Measurements from ENCODE around the gene DEGS1. TPM values are rescaled to one million over a fixed set of nuclear protein-coding genes. Genes with fewer than 3 reads are reported as not detected.
"Not testable (repeated sequence)": the region's sequence is repeated elsewhere in the genome, so short reads cannot be mapped to it uniquely, and the experiment has no call there.

DEGS1 gene
- total RNA-seq, 1 experiment from 2014 or later = 66.6 TPM

DNA sequence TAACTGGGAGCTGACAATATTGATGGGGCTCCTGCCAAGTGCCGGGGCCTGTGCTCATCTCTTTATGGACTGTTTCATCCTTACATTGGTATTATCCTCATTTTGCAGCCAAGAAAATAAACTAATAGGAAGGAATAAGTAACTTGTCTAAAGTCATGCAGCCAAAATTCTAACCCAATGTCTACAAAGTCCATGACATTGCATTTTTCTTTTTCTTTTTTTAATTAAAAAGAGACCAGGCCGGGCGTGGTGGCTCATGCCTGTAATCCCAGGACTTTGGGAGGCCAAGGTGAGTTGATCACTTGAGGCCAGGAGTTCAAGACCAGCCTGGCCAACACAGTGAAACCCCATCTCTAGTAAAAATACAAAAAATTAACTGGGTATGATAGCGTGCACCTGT is 18.8 kb downstream of the DEGS1 start:
- DNase-seq (ENCODE audit: low read depth, low spot score) = no peak
- in situ Hi-C loops (cut with HindIII; ENCODE audit: low pct_unique_long_range_greater_than_20kb, low sequenced_read_pairs) = no loop called here

DNA sequence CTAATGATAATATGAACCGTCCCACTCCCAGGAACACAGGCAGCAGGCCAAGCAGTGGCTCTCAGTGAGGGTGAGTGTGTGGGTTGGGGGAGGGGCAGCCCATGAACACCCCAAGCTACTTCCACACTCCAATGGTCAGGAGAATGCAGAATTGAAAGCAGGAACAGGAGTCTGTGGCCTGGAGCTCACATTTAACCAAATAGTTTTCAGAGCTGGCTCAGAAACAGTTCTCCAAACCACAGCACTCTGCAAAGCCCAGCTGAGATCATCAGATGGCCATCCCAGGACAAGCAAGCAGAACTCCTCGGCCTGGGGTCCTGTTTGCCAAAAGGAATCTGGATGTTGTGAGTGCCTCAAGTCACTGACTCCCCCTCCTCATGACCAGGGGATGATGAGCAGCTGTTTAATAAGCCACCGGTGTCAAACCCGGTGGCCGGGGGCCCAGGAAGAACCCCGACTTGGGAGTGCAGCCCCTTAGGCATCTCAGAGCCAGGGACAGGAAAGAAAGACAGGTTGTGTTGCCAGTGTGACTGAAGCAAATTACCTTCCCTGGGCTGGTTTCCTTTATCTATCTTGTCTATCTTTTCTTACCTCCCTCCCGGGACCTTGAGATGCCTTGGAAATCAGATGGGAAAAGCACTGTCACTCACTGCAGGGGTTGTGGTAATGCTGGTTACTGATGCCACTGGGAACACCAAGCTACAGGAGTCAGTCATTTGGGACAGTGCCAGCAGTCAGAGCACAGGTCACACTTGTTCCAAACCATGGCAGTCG is 20.4 kb downstream of the DEGS1 start:
- no peak for DNase-seq (ENCODE audit: low read depth, low spot score)
- in situ Hi-C loops (cut with HindIII; ENCODE audit: low pct_unique_long_range_greater_than_20kb, low sequenced_read_pairs) = no loop called here

DNA sequence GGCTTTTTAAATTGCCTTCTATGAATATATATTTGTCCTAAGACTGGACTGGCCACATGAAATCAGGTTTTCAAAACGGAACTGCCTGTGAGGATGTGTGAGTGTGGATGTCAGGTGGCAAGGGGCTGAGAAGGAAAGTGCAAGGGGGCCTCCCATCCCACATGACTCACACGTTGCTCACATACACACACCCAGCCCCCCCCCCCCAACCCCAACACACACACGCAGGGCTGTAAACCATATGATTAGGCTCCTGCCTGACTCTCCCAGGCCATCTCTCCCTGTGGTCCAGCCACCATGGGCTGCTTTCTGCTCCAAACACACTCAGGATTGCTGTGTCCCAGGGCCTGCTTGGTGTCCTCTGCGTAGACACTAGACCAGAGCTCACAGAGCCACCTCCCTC is 22.4 kb downstream of the DEGS1 start:
- in situ Hi-C loops (cut with HindIII; ENCODE audit: low pct_unique_long_range_greater_than_20kb, low sequenced_read_pairs) = no loop called here
- DNase-seq (ENCODE audit: low read depth, low spot score) = no peak

DNA sequence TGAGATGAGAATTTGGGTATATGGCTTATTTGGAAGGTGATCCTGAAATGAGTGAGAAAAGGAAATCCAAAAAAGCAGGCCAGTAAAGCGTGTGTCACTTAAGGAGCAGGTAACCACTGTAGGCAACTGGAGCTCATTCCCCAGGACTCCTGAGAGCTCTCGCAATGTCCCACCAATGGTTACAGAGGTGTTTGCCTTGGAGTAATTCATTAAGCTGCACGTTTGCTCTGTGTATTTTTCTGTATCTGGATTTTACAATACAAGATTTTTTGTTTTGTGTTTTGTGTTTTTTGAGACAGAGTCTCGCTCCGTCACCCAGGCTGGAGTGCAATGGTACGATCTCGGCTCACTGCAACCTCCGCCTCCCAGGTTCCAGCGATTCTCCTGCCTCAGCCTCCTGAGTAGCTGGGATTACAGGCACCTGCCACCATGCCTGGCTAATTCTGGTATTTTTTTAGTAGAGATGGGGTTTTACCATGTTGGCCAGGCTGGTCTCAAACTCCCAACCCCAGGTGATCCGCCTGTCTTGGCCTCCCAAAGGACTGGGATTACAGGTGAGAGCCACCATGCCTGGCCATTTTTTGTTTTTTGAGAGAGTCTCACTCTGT is 23.0 kb downstream of the DEGS1 start:
- in situ Hi-C loops (cut with HindIII; ENCODE audit: low pct_unique_long_range_greater_than_20kb, low sequenced_read_pairs); DNase-seq (ENCODE audit: low read depth, low spot score): not testable (repeated sequence)

DNA sequence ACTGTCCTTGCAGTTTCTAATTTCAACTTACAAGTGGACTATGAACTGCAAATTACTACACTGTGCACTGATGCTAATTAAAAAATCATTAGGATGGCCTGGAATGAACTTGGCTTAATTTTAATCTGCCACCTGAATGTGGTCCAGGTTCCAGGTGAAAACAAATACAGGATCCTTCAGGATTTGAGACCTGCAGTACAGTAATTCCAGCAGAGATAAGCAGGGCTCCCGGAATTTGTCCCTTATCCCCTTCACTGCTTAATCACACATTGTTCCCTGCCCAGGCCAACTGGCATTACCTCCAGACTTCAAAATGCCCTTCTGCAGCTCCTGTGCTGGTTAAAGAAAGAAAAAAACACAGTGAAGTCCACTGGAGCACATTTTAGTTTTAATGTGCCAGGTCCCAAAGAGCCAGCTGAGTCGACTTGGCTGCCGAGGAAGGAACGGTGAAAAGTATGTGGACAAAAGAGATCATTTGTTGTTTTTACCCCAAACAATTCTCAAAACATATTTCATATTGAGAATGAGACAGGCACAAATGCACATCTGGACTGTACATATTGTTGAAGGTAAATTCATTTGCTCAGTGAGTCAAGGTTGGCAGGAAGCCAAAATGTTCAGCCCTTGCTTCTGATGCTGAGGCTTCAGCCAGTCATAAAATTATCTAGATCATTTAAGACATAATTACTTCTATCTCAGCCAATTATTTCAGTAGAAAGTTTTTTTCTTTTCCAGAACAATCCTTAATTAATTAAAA is 28.3 kb downstream of the DEGS1 start:
- in situ Hi-C loops (cut with HindIII; ENCODE audit: low pct_unique_long_range_greater_than_20kb, low sequenced_read_pairs) = no loop called here
- DNase-seq (ENCODE audit: low read depth, low spot score) = no peak

DNA sequence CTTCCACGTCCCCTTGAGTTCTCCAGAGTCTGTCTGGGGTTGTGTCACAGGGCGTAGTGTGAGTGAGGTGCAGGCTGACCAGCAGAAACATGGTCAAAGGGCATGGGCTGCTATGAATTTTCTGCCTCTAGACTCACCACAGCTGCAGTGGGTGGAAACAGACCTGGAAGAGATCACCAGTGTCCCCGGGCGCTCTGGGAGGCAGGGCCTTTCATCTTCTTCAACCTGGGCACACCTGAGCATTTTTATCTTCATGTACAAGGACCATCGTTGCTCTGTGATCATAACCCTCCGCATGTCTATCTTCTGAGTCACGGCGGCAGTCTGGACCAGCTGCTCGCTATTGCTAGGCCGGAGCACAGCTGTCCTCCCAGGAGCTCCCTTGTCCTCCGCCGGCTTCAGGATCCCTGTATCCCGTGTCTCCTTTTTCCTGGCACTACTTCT is 29.6 kb downstream of the DEGS1 start:
- no peak for DNase-seq (ENCODE audit: low read depth, low spot score)
- in situ Hi-C loops (cut with HindIII; ENCODE audit: low pct_unique_long_range_greater_than_20kb, low sequenced_read_pairs) = no loop called here

DNA sequence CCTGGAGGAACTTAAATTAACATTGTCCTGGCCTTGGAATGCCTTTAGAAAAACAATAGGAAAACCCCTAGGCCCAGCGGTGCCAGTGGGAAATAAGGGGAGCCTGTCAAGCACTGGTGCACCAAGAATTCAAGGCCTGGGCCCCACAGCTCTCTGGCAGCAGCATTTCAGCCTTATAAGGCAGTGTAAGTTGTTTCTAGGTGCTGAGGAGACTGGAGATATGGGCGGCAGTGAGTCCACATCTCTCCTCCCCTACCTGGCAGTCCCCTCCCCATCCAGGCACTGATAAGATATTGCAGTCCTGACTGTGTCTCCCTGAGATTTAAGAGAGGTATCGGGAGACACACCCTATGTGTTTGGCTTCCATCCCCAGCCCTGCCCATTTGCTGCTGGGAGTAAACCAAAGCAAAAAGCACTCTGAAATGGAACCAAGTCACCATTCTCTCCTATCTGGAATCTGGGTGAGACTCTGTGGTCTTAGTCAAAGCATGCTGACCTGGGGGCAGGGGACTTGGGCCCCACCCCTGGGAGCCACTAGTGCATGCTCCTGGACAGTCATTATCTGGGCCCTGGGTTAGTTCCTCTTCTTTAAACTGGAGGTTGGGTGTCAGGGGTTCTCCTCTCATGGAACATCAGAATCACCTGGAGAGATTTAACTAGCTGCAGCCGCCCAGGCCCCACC is 30.5 kb downstream of the DEGS1 start:
- DNase-seq (ENCODE audit: low read depth, low spot score) = no peak
- in situ Hi-C loops (cut with HindIII; ENCODE audit: low pct_unique_long_range_greater_than_20kb, low sequenced_read_pairs) = no loop called here

DNA sequence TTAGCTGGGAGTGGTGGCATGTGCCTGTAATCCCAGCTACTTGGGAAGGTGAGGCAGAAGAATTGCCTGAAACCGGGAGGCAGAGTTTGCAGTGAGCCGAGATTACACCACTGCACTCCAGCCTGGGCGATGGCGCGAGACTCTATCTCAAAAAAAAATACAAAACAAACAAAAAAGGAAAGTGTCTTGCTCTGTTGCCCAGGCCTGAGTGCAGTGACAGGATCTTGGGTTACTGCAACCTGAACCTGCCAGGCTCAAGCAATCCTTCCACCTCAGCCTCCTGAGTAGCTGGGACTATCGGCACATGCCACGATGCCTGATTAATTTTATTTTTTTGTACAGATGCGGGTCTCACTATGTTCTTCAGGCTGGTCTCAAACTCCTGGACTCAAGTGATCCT is 33.3 kb downstream of the DEGS1 start:
- in situ Hi-C loops (cut with HindIII; ENCODE audit: low pct_unique_long_range_greater_than_20kb, low sequenced_read_pairs) = no loop called here
- no peak for DNase-seq (ENCODE audit: low read depth, low spot score)

DNA sequence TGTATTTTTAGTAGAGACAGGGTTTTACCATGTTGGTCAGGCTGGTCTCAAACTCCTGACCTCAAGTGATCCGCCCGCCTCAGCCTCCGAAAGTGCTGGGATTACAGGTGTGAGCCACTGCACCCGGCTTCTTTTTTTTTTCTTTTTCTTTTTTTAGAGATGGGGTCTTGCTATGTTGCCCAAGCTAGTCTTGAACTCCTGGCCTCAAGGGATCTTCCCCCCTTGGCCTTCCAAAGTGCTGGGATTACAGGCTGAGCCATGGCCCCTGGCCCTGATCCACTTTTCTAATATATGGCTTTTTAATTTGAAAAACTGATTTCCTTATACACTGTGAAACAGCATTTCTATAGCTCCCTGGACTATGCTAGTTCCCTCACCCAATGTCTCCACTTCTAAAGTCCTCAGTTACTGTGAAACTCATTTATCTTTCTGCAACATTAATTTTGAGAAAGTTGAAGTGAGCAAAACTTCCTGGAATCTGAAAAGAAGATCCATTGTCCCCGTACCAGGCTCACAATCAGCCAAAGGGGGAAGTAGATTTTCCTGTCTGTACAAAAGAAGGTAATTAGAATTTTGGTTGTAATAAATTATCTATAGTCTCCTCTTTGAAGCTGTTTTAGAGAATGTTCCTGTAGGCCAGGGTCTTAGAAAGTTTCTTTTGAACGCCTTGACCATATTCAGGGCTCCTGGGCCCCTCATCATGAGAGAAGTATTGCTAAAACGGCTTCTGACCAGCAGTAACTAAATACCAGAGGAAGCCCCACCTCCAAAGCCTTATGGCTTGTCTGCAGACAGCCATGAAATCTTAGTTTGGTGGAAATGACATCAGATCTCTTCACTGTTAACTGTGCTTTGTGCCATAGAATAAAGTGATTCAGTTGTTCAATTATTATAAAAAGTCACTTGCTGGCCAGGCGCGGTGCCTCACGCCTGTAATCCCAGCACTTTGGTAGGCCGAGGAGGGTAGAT is 34.9 kb downstream of the DEGS1 start:
- in situ Hi-C loops (cut with HindIII; ENCODE audit: low pct_unique_long_range_greater_than_20kb, low sequenced_read_pairs) = no loop called here
- no peak for DNase-seq (ENCODE audit: low read depth, low spot score)

DNA sequence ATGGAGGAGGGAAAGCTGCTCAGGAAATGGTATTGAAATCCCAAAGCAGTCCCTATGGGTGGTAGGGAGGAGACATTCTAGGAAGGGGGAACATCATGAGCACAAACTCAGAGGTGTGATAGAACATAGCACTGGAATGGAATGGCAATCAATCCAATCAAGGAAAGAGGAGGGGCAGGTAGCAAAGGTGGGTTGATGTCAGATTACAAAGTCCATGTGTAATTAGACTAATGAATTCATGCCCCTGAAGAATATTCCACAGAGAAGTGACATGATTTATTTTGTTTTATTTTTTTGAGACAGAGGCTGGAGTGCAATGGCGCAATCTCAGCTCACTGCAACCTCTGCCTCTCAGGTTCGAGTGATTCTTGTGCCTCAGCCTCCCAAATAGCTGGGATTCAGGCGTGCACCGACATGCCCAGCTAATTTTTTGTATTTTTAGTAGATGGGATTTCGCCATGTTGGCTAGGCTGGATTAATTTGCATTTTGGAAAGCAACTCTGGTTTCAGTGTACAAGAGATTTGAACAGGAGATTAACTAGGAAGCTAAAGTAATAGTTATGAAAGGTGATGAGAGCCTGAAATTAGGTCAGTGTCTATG is 36.1 kb downstream of the DEGS1 start:
- in situ Hi-C loops (cut with HindIII; ENCODE audit: low pct_unique_long_range_greater_than_20kb, low sequenced_read_pairs) = no loop called here
- no peak for DNase-seq (ENCODE audit: low read depth, low spot score)

DNA sequence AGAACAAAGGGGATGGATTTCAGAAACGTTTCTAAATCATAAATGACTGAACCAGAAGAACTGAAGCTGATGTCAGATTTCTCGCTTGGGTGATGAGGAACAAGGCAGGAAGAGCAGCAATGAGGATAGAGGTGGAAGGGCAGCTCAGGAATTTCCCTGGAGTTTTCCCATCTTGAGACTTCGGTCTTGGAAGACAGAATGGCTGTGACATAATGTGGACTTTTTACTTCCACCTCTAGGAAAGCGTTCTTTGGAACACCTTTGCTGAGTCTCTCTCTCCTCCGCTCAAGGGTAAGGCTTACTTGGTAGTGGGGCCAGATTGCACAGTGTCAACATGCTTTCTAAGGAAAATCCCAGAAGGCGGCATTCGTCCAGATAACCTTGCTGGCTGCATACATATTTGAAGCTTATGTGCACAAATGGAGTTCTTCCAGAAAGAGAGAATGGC is 36.6 kb downstream of the DEGS1 start:
- no peak for DNase-seq (ENCODE audit: low read depth, low spot score)
- in situ Hi-C loops (cut with HindIII; ENCODE audit: low pct_unique_long_range_greater_than_20kb, low sequenced_read_pairs) = no loop called here

DNA sequence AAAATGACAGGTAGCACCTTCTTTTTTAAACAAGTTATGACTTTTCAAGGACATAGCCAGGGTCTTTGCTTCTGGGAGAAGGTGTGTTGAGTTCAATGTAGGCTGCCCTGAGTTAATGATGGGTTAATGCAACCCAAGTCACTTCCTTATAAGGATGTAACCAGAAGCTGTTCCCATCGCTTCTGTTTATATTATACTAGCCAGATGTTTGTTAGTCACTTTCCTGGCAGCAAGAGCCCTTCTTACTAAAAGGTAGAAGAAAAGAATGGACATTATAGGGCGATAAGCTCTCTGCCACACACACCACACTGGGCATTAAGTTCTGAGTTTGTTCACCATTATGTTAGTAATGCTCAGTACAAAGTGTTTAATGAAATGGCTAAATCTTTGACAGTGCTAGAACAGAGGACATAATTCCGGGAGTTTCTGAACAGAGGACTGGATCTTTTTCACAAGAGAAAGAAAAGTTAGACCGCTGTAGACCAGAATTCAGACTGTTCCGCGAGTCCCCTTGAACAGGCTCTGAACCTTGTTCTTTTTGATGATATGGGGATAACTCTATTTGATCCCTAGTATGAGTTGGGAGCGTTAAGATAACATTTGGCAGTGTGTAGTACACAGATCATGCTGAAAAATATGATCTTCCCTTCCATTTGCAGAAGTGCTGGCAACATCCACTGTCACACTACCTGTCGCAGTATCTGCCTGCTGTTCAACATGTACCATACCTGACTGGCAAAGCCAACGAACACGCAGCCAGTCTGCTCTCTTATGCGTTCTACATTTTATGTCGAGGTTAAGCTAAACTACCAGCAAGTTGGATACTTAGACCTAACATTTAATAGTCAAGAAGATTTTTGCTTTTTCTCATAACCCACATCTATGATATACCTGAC is 41.0 kb downstream of the DEGS1 start:
- no peak for DNase-seq (ENCODE audit: low read depth, low spot score)
- in situ Hi-C loops (cut with HindIII; ENCODE audit: low pct_unique_long_range_greater_than_20kb, low sequenced_read_pairs) = no loop called here

DNA sequence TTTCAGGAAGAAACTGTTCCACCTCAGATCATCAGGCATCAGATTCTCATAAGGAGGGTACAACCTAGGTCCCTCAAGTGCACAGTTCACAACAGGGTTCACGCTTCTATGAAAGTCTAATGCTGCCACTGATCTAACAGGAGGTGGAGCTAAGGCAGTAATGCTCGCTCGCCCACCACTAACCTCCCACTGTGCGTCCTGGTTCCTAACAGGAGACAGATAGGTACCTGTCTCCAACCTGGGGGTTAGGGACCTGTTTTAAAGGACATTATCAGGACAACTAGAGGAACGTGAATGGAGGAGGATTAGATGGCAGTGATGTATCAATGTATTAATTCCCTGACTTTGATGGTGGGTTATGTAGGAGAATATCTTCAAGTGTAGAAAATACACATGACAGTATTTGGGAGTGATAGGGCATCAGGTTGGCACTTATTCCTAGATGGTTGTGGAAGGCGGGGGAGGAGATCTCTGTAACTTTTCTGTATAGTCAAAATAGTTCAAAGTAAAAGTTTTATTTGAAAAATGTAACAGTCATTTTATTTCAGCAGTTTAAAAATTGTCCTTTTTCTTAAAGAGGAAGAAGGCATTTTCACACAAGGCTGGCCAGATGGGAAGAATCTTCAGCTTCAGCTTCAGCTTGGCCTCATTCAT is 43.9 kb downstream of the DEGS1 start:
- DNase-seq (ENCODE audit: low read depth, low spot score) = no peak
- in situ Hi-C loops (cut with HindIII; ENCODE audit: low pct_unique_long_range_greater_than_20kb, low sequenced_read_pairs) = no loop called here

DNA sequence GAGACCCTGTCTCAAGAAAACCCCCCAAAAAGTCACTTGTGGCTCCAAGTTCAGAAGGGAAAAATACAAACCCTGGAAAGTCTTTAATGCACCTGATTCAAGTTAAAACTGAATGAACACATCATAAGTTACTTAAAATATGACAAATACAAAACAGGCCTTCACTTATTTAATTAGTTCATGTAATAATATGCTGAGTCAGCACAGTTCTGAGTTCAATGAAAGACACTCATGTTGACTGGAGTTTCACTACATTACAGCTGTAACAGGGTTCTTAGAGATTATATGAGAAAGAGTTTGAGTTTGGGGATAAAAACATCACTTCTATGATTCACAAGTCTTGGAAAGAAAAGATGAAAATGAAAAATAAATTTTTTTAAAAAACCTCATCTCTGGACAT is 51.0 kb downstream of the DEGS1 start:
- in situ Hi-C loops (cut with HindIII; ENCODE audit: low pct_unique_long_range_greater_than_20kb, low sequenced_read_pairs) = no loop called here
- no peak for DNase-seq (ENCODE audit: low read depth, low spot score)

DNA sequence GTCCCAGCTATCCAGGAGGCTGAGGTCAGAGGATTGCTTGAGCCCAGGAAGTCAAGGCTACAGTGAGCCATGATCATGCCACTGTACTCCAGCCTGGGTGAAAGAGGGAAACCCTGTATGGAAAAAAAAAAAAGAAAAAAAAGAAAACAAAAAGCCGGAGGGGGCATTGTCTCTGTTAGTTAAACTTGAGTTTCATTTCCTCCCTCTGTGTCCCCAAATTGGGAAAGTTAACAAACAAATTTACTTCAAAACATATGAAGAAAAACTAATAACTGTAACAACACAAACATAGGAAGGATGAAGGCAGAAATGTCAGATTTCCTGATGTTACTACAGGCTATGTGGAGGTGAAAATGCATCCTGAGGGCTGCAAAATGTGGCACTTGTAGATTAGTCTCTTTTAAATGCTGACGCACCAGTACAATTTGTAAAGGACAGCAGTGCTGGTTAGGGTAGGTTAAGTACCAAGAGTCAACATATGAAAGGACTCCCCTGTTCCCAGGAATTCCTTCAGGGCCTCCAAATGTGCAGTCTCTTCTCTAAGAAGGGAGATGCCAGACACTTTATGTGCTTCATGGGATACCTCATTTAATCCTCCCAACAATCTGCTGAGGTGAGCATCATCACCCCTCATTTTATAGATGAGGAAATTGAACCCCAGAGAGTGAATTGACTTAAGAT is 52.9 kb downstream of the DEGS1 start:
- in situ Hi-C loops (cut with HindIII; ENCODE audit: low pct_unique_long_range_greater_than_20kb, low sequenced_read_pairs) = no loop called here
- no peak for DNase-seq (ENCODE audit: low read depth, low spot score)
